ENCODE measurements around the gene RBM15B. TPM values are rescaled to one million over a fixed set of nuclear protein-coding genes. Genes with fewer than 3 reads are reported as not detected.
A peak's percentile ranks its signal among the peaks of the same experiment; 100 is the strongest.
"Not testable (repeated sequence)": the region's sequence is repeated elsewhere in the genome, so short reads cannot be mapped to it uniquely, and the experiment has no call there.

The RBM15B gene
- total RNA-seq, 4 donors from 2014 or later, result 26.3 to 35.3 (median 27.0) TPM

DNA sequence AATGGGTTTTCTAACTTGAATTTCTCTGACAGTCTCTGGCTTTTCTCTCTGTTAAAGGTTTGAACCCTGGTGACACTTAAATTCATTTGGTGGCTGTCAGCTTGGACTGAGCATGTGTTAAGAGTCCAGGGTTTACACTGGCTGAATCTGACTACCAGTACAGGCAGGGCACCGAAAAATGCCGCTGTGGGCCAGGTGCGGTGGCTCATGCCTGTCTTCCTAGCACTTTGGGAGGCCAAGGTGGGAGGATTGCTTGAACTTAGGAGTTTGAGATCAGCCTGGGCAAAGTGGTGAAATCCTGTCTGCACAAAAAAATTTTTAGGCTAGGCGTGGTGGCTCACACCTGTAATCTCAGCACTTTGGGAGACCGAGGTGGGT lies 4.2 kb upstream of the RBM15B start:
- Histone ChIP-seq H3K27ac (peak overlapping the region; percentile 92 to 99 (median 96)), H3K36me3 (peaks cover 0 to 26% (median 0%) of the 10 kb centered on the region in 3 donors), H3K4me3 (peak overlapping the region in 2 of 4 donors; percentile 81 to 85), H3K27me3 (no peaks in the 10 kb centered on the region), H3K4me1 (peaks cover 56 to 73% (median 57%) of the 10 kb centered on the region in 3 donors), H3K9me3 (no peaks in the 10 kb centered on the region)
- intact Hi-C loops (cut with DNase I), result no loop called here
- 79% methylated on average over 5 of the region's 5 CpGs; no CpG with 5 or more reads in 1 of the 2 donors for WGBS, 2 donors
- TF ChIP-seq, protein P1, sequence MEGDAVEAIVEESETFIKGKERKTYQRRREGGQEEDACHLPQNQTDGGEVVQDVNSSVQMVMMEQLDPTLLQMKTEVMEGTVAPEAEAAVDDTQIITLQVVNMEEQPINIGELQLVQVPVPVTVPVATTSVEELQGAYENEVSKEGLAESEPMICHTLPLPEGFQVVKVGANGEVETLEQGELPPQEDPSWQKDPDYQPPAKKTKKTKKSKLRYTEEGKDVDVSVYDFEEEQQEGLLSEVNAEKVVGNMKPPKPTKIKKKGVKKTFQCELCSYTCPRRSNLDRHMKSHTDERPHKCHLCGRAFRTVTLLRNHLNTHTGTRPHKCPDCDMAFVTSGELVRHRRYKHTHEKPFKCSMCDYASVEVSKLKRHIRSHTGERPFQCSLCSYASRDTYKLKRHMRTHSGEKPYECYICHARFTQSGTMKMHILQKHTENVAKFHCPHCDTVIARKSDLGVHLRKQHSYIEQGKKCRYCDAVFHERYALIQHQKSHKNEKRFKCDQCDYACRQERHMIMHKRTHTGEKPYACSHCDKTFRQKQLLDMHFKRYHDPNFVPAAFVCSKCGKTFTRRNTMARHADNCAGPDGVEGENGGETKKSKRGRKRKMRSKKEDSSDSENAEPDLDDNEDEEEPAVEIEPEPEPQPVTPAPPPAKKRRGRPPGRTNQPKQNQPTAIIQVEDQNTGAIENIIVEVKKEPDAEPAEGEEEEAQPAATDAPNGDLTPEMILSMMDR (IDR thresholded peaks at IDR 0.05), result no peak
- no peak for TF ChIP-seq POLR2A (IDR thresholded peaks at IDR 0.05)
- no peak for DNase-seq

DNA sequence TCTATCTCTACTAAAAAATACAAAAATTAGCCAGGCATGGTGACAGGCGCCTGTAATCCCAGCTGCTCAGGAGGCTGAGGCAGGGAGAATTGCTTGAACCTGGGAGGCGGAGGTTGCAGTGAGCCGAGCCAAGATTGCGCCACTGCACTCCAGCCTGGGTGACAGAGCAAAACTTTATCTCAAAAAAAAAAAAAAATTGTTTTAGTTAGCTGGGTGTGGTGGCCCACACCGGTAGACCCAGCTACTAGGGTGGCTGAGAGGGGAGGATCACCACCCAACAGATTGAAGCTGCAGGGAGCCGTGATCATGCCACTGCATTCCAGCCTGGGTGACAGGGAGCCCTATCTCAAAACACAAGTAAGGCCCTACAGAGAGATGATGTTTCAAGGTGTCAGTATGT lies 3.8 kb upstream of the RBM15B start:
- intact Hi-C loops (cut with DNase I); H3K9me3 ChIP-seq; DNase-seq; H3K27me3 ChIP-seq: not testable (repeated sequence)
- Histone ChIP-seq H3K4me1 (peaks cover 60 to 78% (median 61%) of the 10 kb centered on the region in 3 donors), H3K4me3 (peak overlapping the region in 1 of 4 donors; percentile 81), H3K36me3 (peaks cover 0 to 29% (median 2%) of the 10 kb centered on the region in 3 donors), H3K27ac (peak overlapping the region; percentile 92 to 99 (median 96))
- 53 to 60% methylated on average over 6 of the region's 6 CpGs for WGBS, 2 donors

DNA sequence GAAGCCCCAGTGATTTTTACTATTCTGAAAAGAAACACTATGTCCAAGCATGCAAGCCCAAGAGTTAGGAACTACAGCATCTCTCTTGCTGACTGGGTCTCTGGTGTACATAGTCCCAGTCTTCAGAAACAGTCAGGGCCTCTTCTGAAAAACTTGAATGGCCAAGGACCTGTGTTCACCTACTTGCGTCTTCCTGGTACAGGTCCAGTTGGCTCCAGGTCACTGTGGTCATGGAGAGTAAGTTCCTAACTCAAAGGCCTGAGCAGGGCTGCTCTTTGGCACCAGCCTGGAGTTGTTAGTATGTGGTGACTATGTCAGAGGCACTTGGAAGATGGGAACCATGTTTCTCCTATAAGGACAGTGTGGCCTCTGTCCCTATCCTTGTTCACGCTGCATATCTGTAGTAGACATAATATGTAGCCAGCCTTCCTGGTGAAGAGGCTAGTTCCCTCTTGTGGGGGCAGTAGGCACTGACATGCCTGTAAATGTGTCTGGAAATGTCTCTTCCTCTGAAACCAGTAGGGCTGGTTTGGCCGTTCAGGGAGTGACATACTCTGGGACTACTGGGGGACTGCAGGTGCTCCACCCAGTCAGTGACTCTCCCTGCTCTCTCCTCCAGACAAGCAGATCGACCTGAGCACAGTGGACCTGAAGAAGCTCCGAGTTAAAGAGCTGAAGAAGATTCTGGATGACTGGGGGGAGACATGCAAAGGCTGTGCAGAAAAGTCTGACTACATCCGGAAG lies 2.6 kb upstream of the RBM15B start:
- intact Hi-C loops (cut with DNase I), result no loop called here
- no peak for DNase-seq
- H3K27ac ChIP-seq, result peak overlapping the region; percentile 64 to 99 (median 94)
- H3K27me3 ChIP-seq, result no peaks in the 10 kb centered on the region
- peaks cover 6 to 41% (median 10%) of the 10 kb centered on the region in 3 donors for H3K36me3 ChIP-seq
- H3K9me3 ChIP-seq, result no peaks in the 10 kb centered on the region
- TF ChIP-seq POLR2A (IDR thresholded peaks at IDR 0.05), result peak in 1 of 4 donors; percentile 8
- TF ChIP-seq, protein P1 (IDR thresholded peaks at IDR 0.05), result peak in 5 of 6 experiments; percentile 18 to 80 (median 63)
- 18 to 75% methylated on average over 2 of the region's 6 CpGs for WGBS, 2 donors
- peaks cover 69 to 84% (median 73%) of the 10 kb centered on the region in 3 donors for H3K4me1 ChIP-seq
- H3K4me3 ChIP-seq, result peak overlapping the region in 2 of 4 donors; percentile 4 to 38

DNA sequence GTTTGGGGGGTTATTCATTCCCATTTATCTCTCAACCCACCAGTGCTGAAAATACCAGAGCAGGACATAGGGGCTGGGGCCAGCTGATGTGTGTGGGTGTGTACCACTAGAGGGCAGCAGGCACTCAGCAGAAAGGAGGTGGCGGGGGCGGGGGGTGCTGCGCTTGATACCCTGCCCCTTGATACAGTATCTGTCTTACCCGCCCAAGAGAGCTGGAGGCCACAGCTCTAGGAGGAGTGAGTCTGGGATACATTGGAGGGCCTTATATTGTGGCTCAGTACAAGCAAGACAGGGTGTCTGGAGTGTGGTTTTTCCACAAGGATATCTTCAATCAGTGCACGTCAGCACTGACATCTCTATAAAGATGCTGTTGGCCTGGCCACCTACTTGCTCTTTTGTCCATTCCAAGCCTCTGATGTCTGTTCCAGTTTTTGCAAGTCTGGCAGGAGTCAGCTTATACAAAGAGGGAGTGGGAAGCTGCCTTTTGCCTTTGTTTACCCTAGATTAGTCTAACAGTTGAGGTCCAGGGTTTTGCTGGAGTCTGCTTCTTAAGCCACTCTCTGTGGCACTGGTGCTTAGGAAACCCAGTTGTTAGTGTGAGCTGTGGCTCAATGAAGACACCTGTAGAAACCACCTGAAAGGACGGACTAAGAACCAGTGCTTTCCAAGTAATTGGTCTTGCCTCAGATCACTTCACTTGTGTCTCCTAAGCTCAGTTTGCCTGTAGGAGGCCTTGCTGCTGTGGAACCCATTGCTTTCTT lies 1.5 kb upstream of the RBM15B start:
- TF ChIP-seq, protein P1 (IDR thresholded peaks at IDR 0.05), result peak in 5 of 6 experiments; percentile 44 to 70 (median 67)
- no peak for TF ChIP-seq POLR2A (IDR thresholded peaks at IDR 0.05)
- DNase-seq, result no peak
- Histone ChIP-seq H3K4me3 (no peak overlapping the region), H3K27me3 (no peaks in the 10 kb centered on the region), H3K4me1 (peaks cover 68 to 86% (median 77%) of the 10 kb centered on the region in 3 donors), H3K27ac (peak overlapping the region; percentile 34 to 99 (median 98)), H3K36me3 (peaks cover 14 to 53% (median 18%) of the 10 kb centered on the region in 3 donors), H3K9me3 (no peaks in the 10 kb centered on the region)
- 39 to 49% methylated on average over 5 to 6 of the region's 6 CpGs for WGBS, 2 donors
- intact Hi-C loops (cut with DNase I), result loop anchor here (5.0 to 10.0 kb wide), 2 partner anchors 108 to 295 kb away; no protein-coding TSS in a partner anchor

DNA sequence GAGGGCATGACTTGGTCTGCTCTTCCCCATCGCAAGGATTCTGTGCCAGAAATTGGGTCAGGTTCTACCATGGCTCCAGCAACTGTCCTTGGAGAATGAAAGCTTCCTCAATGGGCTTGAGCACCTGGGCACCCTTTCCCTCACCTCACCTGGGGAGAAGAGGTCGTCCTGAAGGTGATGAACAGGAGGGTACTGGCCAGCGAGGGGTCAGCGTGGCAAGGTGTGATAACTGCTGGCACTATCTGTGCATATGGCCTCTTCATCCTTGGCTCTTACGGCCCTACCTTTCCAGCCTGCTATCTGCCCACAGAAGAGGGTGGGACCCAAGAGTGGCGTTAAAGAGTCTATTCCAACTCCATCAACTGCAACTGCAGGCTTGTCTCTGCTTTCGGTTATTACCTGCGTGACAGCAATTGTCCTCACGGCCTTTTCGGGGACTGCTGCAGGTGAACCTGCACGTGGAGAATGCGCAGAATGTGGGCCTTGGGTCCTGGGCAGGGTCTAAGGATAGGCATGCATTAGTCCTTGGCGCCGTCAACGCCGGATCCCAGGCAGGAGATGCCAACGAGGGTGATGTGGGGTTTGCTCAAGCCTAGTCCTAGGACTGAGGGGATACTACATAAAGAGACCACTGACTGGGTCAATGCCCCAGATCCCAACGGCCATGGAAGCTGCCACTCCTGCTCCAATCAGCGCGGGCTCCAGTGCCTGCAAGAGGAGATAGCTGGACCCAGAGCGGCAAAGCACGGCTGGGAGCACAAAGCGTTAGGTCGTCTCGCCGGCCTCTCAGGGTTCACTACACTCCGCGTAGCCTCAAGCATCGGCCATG lies 625 bp upstream of the RBM15B start:
- Histone ChIP-seq H3K4me3 (peak overlapping the region; percentile 64 to 96 (median 88)), H3K27me3 (no peaks in the 10 kb centered on the region), H3K4me1 (peaks cover 68 to 94% (median 77%) of the 10 kb centered on the region in 3 donors), H3K36me3 (peaks cover 20 to 61% (median 27%) of the 10 kb centered on the region in 3 donors), H3K27ac (peak overlapping the region; percentile 96 to 99 (median 98)), H3K9me3 (no peaks in the 10 kb centered on the region)
- intact Hi-C loops (cut with DNase I), result loop anchor here (5.0 to 10.0 kb wide), 2 partner anchors 107 to 294 kb away; no protein-coding TSS in a partner anchor
- no peak for TF ChIP-seq POLR2A (IDR thresholded peaks at IDR 0.05)
- TF ChIP-seq, protein P1 (IDR thresholded peaks at IDR 0.05), result no peak
- 43 to 60% methylated on average over 12 to 15 of the region's 29 CpGs for WGBS, 2 donors
- DNase-seq, result no peak

All from esophagus squamous epithelium (tissue), 5 donors.